ENCODE data around the gene DPEP2NB. TPM values are rescaled to one million over a fixed set of nuclear protein-coding genes. Genes with fewer than 3 reads are reported as not detected.
"Not testable (repeated sequence)": the region's sequence is repeated elsewhere in the genome, so short reads cannot be mapped to it uniquely, and the experiment has no call there.

The DPEP2NB gene
- total and polyA plus RNA-seq, 5 experiments from 2014 or later = not detected

- Mint-ChIP-seq H3K36me3 (peaks cover 0 to 31% (median 0%) of the 10 kb centered on the region in 3 donors), H3K9me3 (no peaks in the 10 kb centered on the region), H3K4me1 (peaks cover 5 to 37% (median 11%) of the 10 kb centered on the region in 4 donors), H3K27me3 (no peaks in the 10 kb centered on the region), H3K4me3 (peak overlapping the region in 2 of 10 donors; percentile 12 to 77), H3K27ac (peak overlapping the region in 2 of 10 donors; percentile 52 to 84)
- no peak for DNase-seq
- POLR2A ChIA-PET = interaction anchor here (0.6 to 4.5 kb wide), 5 partner anchors 14 to 42 kb away, joined by 4 to 48 read pairs (median 6); partner anchors contain the start of genes DDX28, DPEP2 and DUS2
- no peak for ATAC-seq
Observed at GRCh38 chr16:68037841-68038597, 22.3 kb upstream of the DPEP2NB start.

GRCh38 chr16:68035227-68035626, 19.5 kb upstream of the DPEP2NB start:
- Mint-ChIP-seq H3K27ac (peak overlapping the region in 1 of 10 donors; percentile 17), H3K36me3 (peaks cover 0 to 30% (median 0%) of the 10 kb centered on the region in 3 donors), H3K4me1 (peaks cover 6 to 39% (median 8%) of the 10 kb centered on the region in 4 donors), H3K27me3 (no peaks in the 10 kb centered on the region), H3K4me3 (no peak overlapping the region), H3K9me3 (no peaks in the 10 kb centered on the region)
- DNase-seq = no peak
- ATAC-seq = no peak
- POLR2A ChIA-PET = interaction anchor here (1.0 to 2.3 kb wide), 2 partner anchors 35 to 36 kb away, joined by 5 to 7 read pairs; partner anchors contain the start of gene DPEP2

- DNase-seq = no peak
- Mint-ChIP-seq H3K9me3 (no peaks in the 10 kb centered on the region), H3K4me1 (peaks cover under 1 to 26% (median 5%) of the 10 kb centered on the region in 4 donors), H3K4me3 (no peak overlapping the region), H3K27ac (peak overlapping the region in 4 of 10 donors; percentile 0 to 73 (median 14)), H3K27me3 (no peaks in the 10 kb centered on the region), H3K36me3 (peaks cover 0 to 29% (median 0%) of the 10 kb centered on the region in 3 donors)
- ATAC-seq = no peak
- POLR2A ChIA-PET = no interaction called here
Observed at GRCh38 chr16:68033101-68033500, 17.4 kb upstream of the DPEP2NB start.

- DNase-seq (no peak), ATAC-seq (no peak)
- Mint-ChIP-seq H3K4me1 (peaks cover 9 to 18% (median 9%) of the 10 kb centered on the region in 4 donors), H3K9me3 (no peaks in the 10 kb centered on the region), H3K27me3 (no peaks in the 10 kb centered on the region), H3K4me3 (no peak overlapping the region), H3K27ac (peak overlapping the region in 3 of 10 donors; percentile 21 to 77 (median 47)), H3K36me3 (peaks cover 0 to 36% (median 0%) of the 10 kb centered on the region in 3 donors)
- POLR2A ChIA-PET = interaction anchor here (0.6 to 0.9 kb wide), 3 partner anchors 8 to 54 kb away, joined by 4 to 8 read pairs (median 5); partner anchors contain the start of genes DDX28 and DUS2
Observed at GRCh38 chr16:68031951-68032350, 16.2 kb upstream of the DPEP2NB start.

GRCh38 chr16:68030108-68030507, 14.4 kb upstream of the DPEP2NB start:
- Mint-ChIP-seq H3K36me3 (peaks cover 0 to 37% (median 0%) of the 10 kb centered on the region in 3 donors), H3K27ac (peak overlapping the region in 1 of 10 donors; percentile 33), H3K4me1 (peaks cover 9 to 17% (median 12%) of the 10 kb centered on the region in 4 donors)
- DNase-seq, H3K9me3 Mint-ChIP-seq, H3K4me3 Mint-ChIP-seq, H3K27me3 Mint-ChIP-seq, ATAC-seq: not testable (repeated sequence)
- POLR2A ChIA-PET = interaction anchor here (0.9 kb wide), 1 partner anchor 96 kb away, joined by 3 read pairs; no protein-coding TSS in a partner anchor

GRCh38 chr16:68028996-68029395, 13.3 kb upstream of the DPEP2NB start:
- Mint-ChIP-seq H3K27me3 (no peaks in the 10 kb centered on the region), H3K4me3 (no peak overlapping the region), H3K36me3 (peaks cover 0 to 35% (median 0%) of the 10 kb centered on the region in 3 donors), H3K4me1 (peaks cover 9 to 22% (median 14%) of the 10 kb centered on the region in 4 donors), H3K27ac (no peak overlapping the region), H3K9me3 (no peaks in the 10 kb centered on the region)
- POLR2A ChIA-PET = interaction anchor here (0.7 kb wide), 1 partner anchor 529 kb away, joined by 4 read pairs; no protein-coding TSS in a partner anchor
- no peak for DNase-seq
- ATAC-seq = no peak

- peak within 1 kb of the TSS; percentile 94 to 99 (median 98) for H3K27ac Mint-ChIP-seq
- peaks cover 14 to 46% (median 27%) of the 10 kb centered on the region in 4 donors for H3K4me1 Mint-ChIP-seq
- ATAC-seq (peak; percentile 91 to 92), DNase-seq (peak; percentile 85 to 97 (median 94))
- H3K9me3 Mint-ChIP-seq = peaks cover 0 to 2% (median 0%) of the 10 kb centered on the region in 9 donors
- H3K27me3 Mint-ChIP-seq = peaks cover 0 to 2% (median 0%) of the 10 kb centered on the region in 5 donors
- POLR2A ChIA-PET = interaction anchor here (0.6 to 15.1 kb wide), 17 partner anchors 9 to 506 kb away, joined by 3 to 447 read pairs (median 5); partner anchors contain the start of genes DPEP2, NFATC3 and SLC12A4
- H3K36me3 Mint-ChIP-seq = peaks cover 0 to 28% (median 8%) of the 10 kb centered on the region in 3 donors
- peak within 1 kb of the TSS; percentile 89 to 100 (median 98) for H3K4me3 Mint-ChIP-seq
Observed at GRCh38 chr16:68022728-68023537, 7.2 kb upstream of the DPEP2NB start, which contains the start of the genes DDX28 and DUS2. Gene DDX28 (minus strand): TSS chr16:68023232. CDS start chr16:68023202, 30 bp downstream. Gene DUS2 (plus strand): TSS chr16:68023284. CDS start chr16:68038024, 14,740 bp downstream.

GRCh38 chr16:68022278-68022727, 6.6 kb upstream of the DPEP2NB start:
- ATAC-seq = no peak
- Mint-ChIP-seq H3K4me1 (peaks cover 11 to 42% (median 23%) of the 10 kb centered on the region in 4 donors), H3K4me3 (peak overlapping the region; percentile 89 to 100 (median 98)), H3K9me3 (peaks cover 0 to 2% (median 0%) of the 10 kb centered on the region in 9 donors), H3K27ac (peak overlapping the region; percentile 70 to 99 (median 96)), H3K27me3 (peaks cover 0 to 2% (median 0%) of the 10 kb centered on the region in 5 donors), H3K36me3 (peaks cover 0 to 21% (median 8%) of the 10 kb centered on the region in 3 donors)
- no peak for DNase-seq
- POLR2A ChIA-PET = interaction anchor here (0.5 to 15.1 kb wide), 16 partner anchors 9 to 531 kb away, joined by 3 to 447 read pairs (median 6); partner anchors contain the start of genes DPEP2, NFATC3 and SLC12A4

GRCh38 chr16:68021490-68021889, 5.8 kb upstream of the DPEP2NB start:
- Mint-ChIP-seq H3K4me3 (peak overlapping the region; percentile 89 to 100 (median 98)), H3K27ac (peak overlapping the region in 6 of 10 donors; percentile 6 to 98 (median 80)), H3K4me1 (peaks cover 11 to 42% (median 23%) of the 10 kb centered on the region in 4 donors), H3K36me3 (peaks cover 0 to 13% (median 8%) of the 10 kb centered on the region in 3 donors), H3K27me3 (peaks cover 0 to 2% (median 0%) of the 10 kb centered on the region in 5 donors), H3K9me3 (peaks cover 0 to 2% (median 0%) of the 10 kb centered on the region in 9 donors)
- POLR2A ChIA-PET = interaction anchor here (0.5 to 15.1 kb wide), 9 partner anchors 9 to 530 kb away, joined by 3 to 447 read pairs (median 3); partner anchors contain the start of genes DPEP2 and NFATC3
- DNase-seq = no peak
- ATAC-seq = no peak

GRCh38 chr16:68019167-68019680, 3.5 kb upstream of the DPEP2NB start:
- Mint-ChIP-seq H3K9me3 (peaks cover 0 to 2% (median 0%) of the 10 kb centered on the region in 9 donors), H3K27ac (peak overlapping the region in 2 of 10 donors; percentile 40 to 53), H3K36me3 (peaks cover 0 to 9% (median 8%) of the 10 kb centered on the region in 3 donors), H3K27me3 (peaks cover 0 to 2% (median 0%) of the 10 kb centered on the region in 5 donors), H3K4me3 (no peak overlapping the region), H3K4me1 (peaks cover 11 to 39% (median 21%) of the 10 kb centered on the region in 4 donors)
- POLR2A ChIA-PET = interaction anchor here (1.2 to 15.1 kb wide), 2 partner anchors 17 to 83 kb away, joined by 3 to 447 read pairs; partner anchors contain the start of genes DPEP2 and PSMB10
- ATAC-seq = no peak
- no peak for DNase-seq

GRCh38 chr16:68013440-68013839, 2.3 kb downstream of the DPEP2NB start:
- no peaks in the 10 kb centered on the region for H3K36me3 Mint-ChIP-seq
- peak overlapping the region; percentile 53 to 94 (median 88) for H3K27ac Mint-ChIP-seq
- H3K27me3 Mint-ChIP-seq = no peaks in the 10 kb centered on the region
- ATAC-seq (peak; percentile 54 to 65), DNase-seq (peak in 2 of 10 donors; percentile 24 to 27)
- POLR2A ChIA-PET = interaction anchor here (0.7 to 15.1 kb wide), 8 partner anchors 9 to 78 kb away, joined by 3 to 447 read pairs (median 4); partner anchors contain the start of genes DDX28, DPEP2, DUS2 and NFATC3
- no peaks in the 10 kb centered on the region for H3K9me3 Mint-ChIP-seq
- peaks cover 12 to 32% (median 14%) of the 10 kb centered on the region in 4 donors for H3K4me1 Mint-ChIP-seq
- H3K4me3 Mint-ChIP-seq = peak overlapping the region in 7 of 10 donors; percentile 33 to 67 (median 44)

Measured in naive thymus-derived CD8-positive, alpha-beta T cell (primary cell).